H9 (cell line): ENCODE data around the gene FAM3B. TPM values are rescaled to one million over a fixed set of nuclear protein-coding genes. Genes with fewer than 3 reads are reported as not detected.

Experiments used
- DNase-seq: peaks from one replicate; pipeline ENCODE4 v3.0.0-alpha.2; 2017
- H2AFZ ChIP-seq: one replicate; pipeline ENCODE4 v1.6.1; 2013; ENCODE audit warnings: mild to moderate bottlenecking, low read length, control low read depth, moderate library complexity
- H2AK5ac ChIP-seq: 2 replicates; pipeline ENCODE4 v1.6.1; 2013; ENCODE audit warnings: low read length, control low read depth, mixed read lengths; ENCODE audit not compliant: insufficient read length
- H2BK120ac ChIP-seq: one replicate; pipeline ENCODE4 v1.6.1; 2013; ENCODE audit warnings: low read depth, mild to moderate bottlenecking, low read length, control low read depth, inconsistent platforms; ENCODE audit not compliant: poor library complexity, severe bottlenecking
- H2BK12ac ChIP-seq: 2 replicates; pipeline ENCODE4 v1.6.1; 2013; ENCODE audit warnings: low read length, control low read depth, mixed read lengths, low read depth; ENCODE audit not compliant: insufficient read length
- H2BK15ac ChIP-seq: 2 replicates; pipeline ENCODE4 v1.6.1; 2013; ENCODE audit warnings: low read depth, low read length, control low read depth
- H2BK20ac ChIP-seq: one replicate; pipeline ENCODE4 v1.6.1; 2013; ENCODE audit warnings: low read depth, mild to moderate bottlenecking, low read length, control low read depth, inconsistent platforms; ENCODE audit not compliant: poor library complexity, severe bottlenecking
- H2BK5ac ChIP-seq: 2 replicates; pipeline ENCODE4 v1.6.1; 2013; ENCODE audit warnings: low read length, control low read depth, mixed read lengths; ENCODE audit not compliant: insufficient read length
- H3K14ac ChIP-seq: 2 replicates; pipeline ENCODE4 v1.6.1; 2013; ENCODE audit warnings: low read length, control low read depth; ENCODE audit not compliant: insufficient read depth
- H3K18ac ChIP-seq: 2 replicates; pipeline ENCODE4 v1.6.1; 2013; ENCODE audit warnings: low read depth, mild to moderate bottlenecking, mixed read lengths, low read length, control low read depth; ENCODE audit not compliant: insufficient read length
- H3K23ac ChIP-seq: 2 replicates; pipeline ENCODE4 v1.6.1; 2013; ENCODE audit warnings: low read length, control low read depth, mixed read lengths, low read depth; ENCODE audit not compliant: insufficient read length
- H3K23me2 ChIP-seq: 2 replicates; pipeline ENCODE4 v1.6.1; 2013; ENCODE audit warnings: low read depth, mild to moderate bottlenecking, mixed read lengths, low read length, control low read depth; ENCODE audit not compliant: insufficient read length, poor library complexity, severe bottlenecking
- H3K27ac ChIP-seq: 2 replicates; pipeline ENCODE4 v1.5.1; 2013; ENCODE audit warnings: low read length, control low read depth, mixed read lengths, low read depth; ENCODE audit not compliant: insufficient read length
- H3K27me3 ChIP-seq: 2 replicates; pipeline ENCODE4 v1.6.1; 2013; ENCODE audit warnings: low read length, control low read depth, inconsistent platforms; ENCODE audit not compliant: insufficient read depth
- H3K4ac ChIP-seq: 2 replicates; pipeline ENCODE4 v1.6.1; 2013; ENCODE audit warnings: low read depth, mild to moderate bottlenecking, control low read depth, inconsistent platforms, low read length, moderate library complexity
- H3K4me1 ChIP-seq: 2 replicates; pipeline ENCODE4 v1.6.1; 2013; ENCODE audit warnings: low read length, control low read depth, inconsistent platforms; ENCODE audit not compliant: insufficient read depth
- H3K4me2 ChIP-seq: 2 replicates; pipeline ENCODE4 v1.6.1; 2013; ENCODE audit warnings: low read length, control low read depth, mixed read lengths; ENCODE audit not compliant: insufficient read length, insufficient read depth
- H3K56ac ChIP-seq: 2 replicates; pipeline ENCODE4 v1.6.1; 2013; ENCODE audit warnings: low read depth, mild to moderate bottlenecking, mixed read lengths, low read length, control low read depth; ENCODE audit not compliant: insufficient read length
- H3K79me1 ChIP-seq: 2 replicates; pipeline ENCODE4 v1.6.1; 2013; ENCODE audit warnings: low read depth, mild to moderate bottlenecking, moderate library complexity, low read length, control low read depth, inconsistent platforms; ENCODE audit not compliant: insufficient read depth, poor library complexity, severe bottlenecking
- H3K79me2 ChIP-seq: 2 replicates; pipeline ENCODE4 v1.6.1; 2013; ENCODE audit warnings: low read length, control low read depth, inconsistent platforms; ENCODE audit not compliant: insufficient read depth
- H3K9ac ChIP-seq: 2 replicates; pipeline ENCODE4 v1.6.1; 2013; ENCODE audit warnings: low read length, control low read depth, mixed read lengths; ENCODE audit not compliant: insufficient read length; ENCODE audit errors: extremely low read depth
- H3K9me3 ChIP-seq: one replicate; pipeline ENCODE4 v1.6.1; 2013; ENCODE audit warnings: low read depth, low read length, inconsistent platforms; ENCODE audit not compliant: control insufficient read depth
- H3T11ph ChIP-seq: one replicate; pipeline ENCODE4 v1.6.1; 2013; ENCODE audit warnings: mild to moderate bottlenecking, low read length, control low read depth, inconsistent platforms
- H4K20me1 ChIP-seq: one replicate; pipeline ENCODE4 v1.6.1; 2013; ENCODE audit not compliant: control insufficient read depth, insufficient read length, insufficient read depth
- H4K5ac ChIP-seq: 2 replicates; pipeline ENCODE4 v1.6.1; 2013; ENCODE audit warnings: low read depth, mild to moderate bottlenecking, mixed read lengths, low read length, control low read depth; ENCODE audit not compliant: insufficient read length
- H4K8ac ChIP-seq: replicated peaks from 2 replicates; pipeline ENCODE4 v1.6.1; 2013; ENCODE audit warnings: low read length, control low read depth, mixed read lengths, low read depth; ENCODE audit not compliant: insufficient read length
- H4K91ac ChIP-seq: 2 replicates; pipeline ENCODE4 v1.6.1; 2013; ENCODE audit warnings: low read depth, mild to moderate bottlenecking, moderate library complexity, mixed read lengths, low read length, control low read depth; ENCODE audit not compliant: insufficient read length
- H3K27ac Mint-ChIP-seq, 3 experiments: 2 replicates in 2 of 3; 3 replicates in 1 of 3; pipeline ENCODE4 v1.8.0; 2020 to 2021; ENCODE audit warnings: mixed read lengths in 3 of 3, mild to moderate bottlenecking in 1 of 3, moderate library complexity in 1 of 3
- H3K27me3 Mint-ChIP-seq: 2 replicates; pipeline ENCODE4 v1.8.0; 2021; ENCODE audit warnings: low read depth, mild to moderate bottlenecking, moderate library complexity, mixed read lengths
- H3K36me3 Mint-ChIP-seq, 3 experiments: 2 replicates in 2 of 3; 3 replicates in 1 of 3; pipeline ENCODE4 v1.8.0; 2020 to 2021; ENCODE audit warnings: low read depth in 3 of 3, mixed read lengths in 3 of 3; ENCODE audit not compliant: insufficient read depth in 1 of 3
- H3K4me1 Mint-ChIP-seq, 2 experiments: 2 replicates each; pipeline ENCODE4 v1.8.0; 2020; ENCODE audit warnings: mixed read lengths in 2 of 2
- H3K4me3 Mint-ChIP-seq, 2 experiments: 2 replicates in 1 of 2; 3 replicates in 1 of 2; pipeline ENCODE4 v1.8.0; 2020 to 2021; ENCODE audit warnings: mild to moderate bottlenecking in 2 of 2, mixed read lengths in 2 of 2, moderate library complexity in 1 of 2
- H3K9me3 Mint-ChIP-seq, 2 experiments: 2 replicates in 1 of 2; 3 replicates in 1 of 2; pipeline ENCODE4 v1.8.0; 2020; ENCODE audit warnings: mild to moderate bottlenecking in 2 of 2, mixed read lengths in 2 of 2, moderate library complexity in 1 of 2
- WGBS: extraction: QIAGEN DNeasy Blood & Tissue Kit; methylation state at CpG from one replicate; pipeline ENCODE4 v1.1.7; 2013; ENCODE audit warnings: missing lambda C conversion rate, low lambda C conversion rate, mixed read lengths; ENCODE audit not compliant: insufficient read length; ENCODE audit errors: extremely low coverage; 5-methylcytosine and 5-hydroxymethylcytosine counted together
- total RNA-seq: library from RNA; stranded (reverse); gene quantifications from 2 replicates; pipeline ENCODE4 v1.2.1, GENCODE V29; 2021
- TF ChIP-seq, protein P1 (sequence below): fragments of 200-600 bp; sonication (generic); conservative IDR thresholded peaks from 3 replicates; pipeline ENCODE4 v1.8.0; 2021; ENCODE audit warnings: antibody characterized with exemption, mild to moderate bottlenecking

Gene FAM3B
- total RNA-seq, 1 experiment from 2014 or later: 5.0 TPM

DNA sequence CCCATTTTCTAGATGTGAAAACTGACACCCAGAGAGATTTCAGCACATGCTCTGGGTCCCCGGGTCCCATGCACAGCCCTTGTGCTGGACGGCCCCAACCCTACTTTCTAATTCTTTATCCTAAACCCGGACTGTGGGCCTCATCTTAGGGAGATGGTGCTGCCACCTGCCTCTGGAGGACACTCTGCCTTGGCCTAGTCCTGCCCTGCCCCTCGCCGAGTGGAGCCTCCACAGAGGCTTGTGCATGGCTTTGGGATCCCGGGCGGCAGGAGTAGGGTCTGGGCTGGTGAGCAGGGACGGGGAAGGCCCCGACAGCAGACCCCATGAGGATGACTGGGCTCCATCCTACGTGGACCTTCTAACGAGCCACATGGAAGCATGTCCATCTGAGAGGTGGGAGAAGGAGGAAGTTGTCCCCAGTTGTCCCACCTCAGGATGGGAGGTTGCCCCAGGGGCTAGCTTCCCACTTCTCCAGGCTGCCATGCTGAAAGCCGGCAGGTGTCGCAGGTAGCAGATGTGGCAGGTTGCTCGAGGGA is 57.6 kb downstream of the FAM3B start:
- no peak overlapping the region for H3T11ph ChIP-seq
- TF ChIP-seq, protein P1, sequence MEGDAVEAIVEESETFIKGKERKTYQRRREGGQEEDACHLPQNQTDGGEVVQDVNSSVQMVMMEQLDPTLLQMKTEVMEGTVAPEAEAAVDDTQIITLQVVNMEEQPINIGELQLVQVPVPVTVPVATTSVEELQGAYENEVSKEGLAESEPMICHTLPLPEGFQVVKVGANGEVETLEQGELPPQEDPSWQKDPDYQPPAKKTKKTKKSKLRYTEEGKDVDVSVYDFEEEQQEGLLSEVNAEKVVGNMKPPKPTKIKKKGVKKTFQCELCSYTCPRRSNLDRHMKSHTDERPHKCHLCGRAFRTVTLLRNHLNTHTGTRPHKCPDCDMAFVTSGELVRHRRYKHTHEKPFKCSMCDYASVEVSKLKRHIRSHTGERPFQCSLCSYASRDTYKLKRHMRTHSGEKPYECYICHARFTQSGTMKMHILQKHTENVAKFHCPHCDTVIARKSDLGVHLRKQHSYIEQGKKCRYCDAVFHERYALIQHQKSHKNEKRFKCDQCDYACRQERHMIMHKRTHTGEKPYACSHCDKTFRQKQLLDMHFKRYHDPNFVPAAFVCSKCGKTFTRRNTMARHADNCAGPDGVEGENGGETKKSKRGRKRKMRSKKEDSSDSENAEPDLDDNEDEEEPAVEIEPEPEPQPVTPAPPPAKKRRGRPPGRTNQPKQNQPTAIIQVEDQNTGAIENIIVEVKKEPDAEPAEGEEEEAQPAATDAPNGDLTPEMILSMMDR: no peak
- H4K5ac ChIP-seq: no peak overlapping the region
- H3K9ac ChIP-seq: no peak overlapping the region
- H3K9me3 ChIP-seq: no peaks in the 10 kb centered on the region
- no peak overlapping the region; the same call in 1 of the 2 replicates for H3K14ac ChIP-seq
- WGBS: no CpG with 5 or more reads among the region's 14 CpGs
- no peaks in the 10 kb centered on the region for H4K20me1 ChIP-seq
- H3K4me1 ChIP-seq: no peaks in the 10 kb centered on the region; the same call in 1 of the 2 replicates
- no peak overlapping the region for H2BK15ac ChIP-seq
- H2AK5ac ChIP-seq: no peak overlapping the region
- H4K8ac ChIP-seq: no peak overlapping the region
- Mint-ChIP-seq H3K4me3 (no peak overlapping the region; a peak in 1 of 5 replicates), H3K4me1 (peaks cover 12 to 29% of the 10 kb centered on the region in 2 experiments), H3K27me3 (no peaks in the 10 kb centered on the region; the same call in 1 of the 2 replicates), H3K27ac (no peak overlapping the region), H3K9me3 (no peaks in the 10 kb centered on the region; a peak in 1 of 5 replicates), H3K36me3 (peaks cover 0 to 7% (median 0%) of the 10 kb centered on the region in 3 experiments; a peak in 1 of 7 replicates)
- no peak overlapping the region for H3K18ac ChIP-seq
- H2BK12ac ChIP-seq: no peak overlapping the region
- H3K56ac ChIP-seq: no peak overlapping the region
- H2BK120ac ChIP-seq: no peak overlapping the region
- H3K23ac ChIP-seq: no peak overlapping the region
- H3K79me1 ChIP-seq: no peaks in the 10 kb centered on the region
- no peaks in the 10 kb centered on the region for H3K27me3 ChIP-seq
- no peak overlapping the region for H2BK5ac ChIP-seq
- no peak overlapping the region for H4K91ac ChIP-seq
- peaks cover 4% of the 10 kb centered on the region for H3K23me2 ChIP-seq
- no peak overlapping the region for H3K4me2 ChIP-seq
- peak; percentile 17 for DNase-seq
- H2BK20ac ChIP-seq: no peak overlapping the region
- H2AFZ ChIP-seq: no peak overlapping the region
- H3K27ac ChIP-seq: no peak overlapping the region
- no peaks in the 10 kb centered on the region for H3K79me2 ChIP-seq
- no peak overlapping the region for H3K4ac ChIP-seq
